Adipocyte (in vitro differentiated cells): ENCODE results near the gene STMND1.
"Not testable (repeated sequence)": the region's sequence is repeated elsewhere in the genome, so short reads cannot be mapped to it uniquely, and the experiment has no call there.

ENCODE experiments used
- DNase-seq: peaks from one replicate; pipeline ENCODE4 v3.0.0-alpha.2; 2015; ENCODE audit warnings: low read depth
- H3K27me3 ChIP-seq: replicated peaks from 2 replicates; pipeline ENCODE4 v1.7.0; 2013; ENCODE audit warnings: mild to moderate bottlenecking, low read length, moderate library complexity; ENCODE audit not compliant: control insufficient read depth, insufficient read depth
- H3K36me3 ChIP-seq: 2 replicates; pipeline ENCODE4 v1.7.0; 2013; ENCODE audit warnings: low read length, mild to moderate bottlenecking, moderate library complexity; ENCODE audit not compliant: control insufficient read depth, insufficient read depth, severe bottlenecking
- H3K4me1 ChIP-seq: 2 replicates; pipeline ENCODE4 v1.7.0; 2013; ENCODE audit warnings: mild to moderate bottlenecking, low read length, moderate library complexity; ENCODE audit not compliant: control insufficient read depth, insufficient read depth
- H3K4me3 ChIP-seq: 2 replicates; pipeline ENCODE4 v1.7.0; 2013; ENCODE audit warnings: mild to moderate bottlenecking, low read length, moderate library complexity
- H3K9ac ChIP-seq: 2 replicates; pipeline ENCODE4 v1.7.0; 2013; ENCODE audit warnings: mild to moderate bottlenecking, low read length, moderate library complexity
- H3K9me3 ChIP-seq: 2 replicates; pipeline ENCODE4 v1.7.0; 2013; ENCODE audit warnings: mild to moderate bottlenecking, low read length, moderate library complexity; ENCODE audit not compliant: control insufficient read depth

Gene STMND1

DNA sequence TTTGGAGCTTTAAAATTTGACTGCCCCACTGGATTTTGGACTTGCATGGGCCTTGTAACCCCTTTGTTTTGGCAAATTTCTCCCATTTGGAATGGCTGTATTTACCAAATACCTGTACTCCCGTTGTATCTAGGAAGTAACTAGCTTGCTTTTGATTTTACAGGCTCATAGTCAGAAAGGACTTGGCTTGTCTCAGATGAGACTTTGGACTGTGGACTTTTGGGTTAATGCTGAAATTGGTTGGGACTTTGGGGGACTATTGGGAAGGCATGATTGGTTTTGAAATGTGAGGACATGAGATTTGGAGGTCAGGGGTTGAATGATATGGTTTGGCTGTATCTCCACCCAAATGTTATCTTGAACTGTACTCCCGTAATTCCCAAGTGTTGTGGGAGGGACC lies 31.4 kb upstream of the STMND1 start:
- not testable (repeated sequence) for H3K27me3 ChIP-seq, H3K4me1 ChIP-seq, H3K36me3 ChIP-seq, DNase-seq, H3K9ac ChIP-seq, H3K4me3 ChIP-seq
- H3K9me3 ChIP-seq = peaks cover 17% of the 10 kb centered on the region

DNA sequence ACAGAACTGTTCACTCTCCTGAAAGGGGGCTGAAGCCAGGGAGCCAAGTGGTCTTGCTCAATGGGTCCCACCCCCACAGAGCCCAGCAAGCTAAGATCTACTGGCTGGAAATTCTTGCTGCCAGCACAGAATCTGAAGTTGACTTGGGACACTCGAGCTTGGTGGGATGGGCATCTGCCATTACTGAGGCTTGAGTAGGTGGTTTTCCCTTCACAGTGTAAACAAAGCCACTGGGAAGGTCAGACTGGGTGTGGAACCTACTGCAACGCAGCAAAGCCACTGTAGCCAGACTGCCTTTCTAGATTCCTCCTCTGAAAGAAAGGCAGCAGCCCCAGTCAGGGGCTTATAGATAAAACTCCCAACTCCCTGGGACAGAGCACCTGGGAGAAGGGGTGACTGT lies 28.3 kb upstream of the STMND1 start:
- not testable (repeated sequence) for H3K9ac ChIP-seq, H3K36me3 ChIP-seq, H3K4me3 ChIP-seq, H3K4me1 ChIP-seq, DNase-seq, H3K27me3 ChIP-seq
- peaks cover 17% of the 10 kb centered on the region for H3K9me3 ChIP-seq

DNA sequence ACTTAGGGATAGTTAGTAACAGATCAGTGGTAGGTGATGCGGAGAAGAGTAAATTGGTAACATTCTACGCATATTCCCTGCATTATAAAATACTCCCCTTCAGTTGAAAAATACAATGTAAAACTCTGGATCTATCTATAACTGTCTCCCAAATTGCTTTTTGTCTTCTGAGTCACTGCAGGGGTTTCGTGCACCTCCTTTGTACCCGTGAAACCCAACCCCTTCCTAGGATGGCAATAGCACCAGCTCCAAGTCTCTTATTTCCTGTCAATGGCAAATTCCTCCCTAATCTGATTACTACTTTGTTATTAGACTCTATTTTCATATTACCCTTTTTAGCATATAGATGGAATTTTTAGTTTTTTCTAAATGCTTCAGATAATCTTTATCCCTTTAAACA lies 20.6 kb upstream of the STMND1 start:
- H3K4me1 ChIP-seq = no peaks in the 10 kb centered on the region
- H3K36me3 ChIP-seq = no peaks in the 10 kb centered on the region
- peaks cover 5% of the 10 kb centered on the region for H3K9me3 ChIP-seq
- H3K4me3 ChIP-seq = no peak overlapping the region
- no peaks in the 10 kb centered on the region for H3K27me3 ChIP-seq
- no peak for DNase-seq
- H3K9ac ChIP-seq = no peak overlapping the region

DNA sequence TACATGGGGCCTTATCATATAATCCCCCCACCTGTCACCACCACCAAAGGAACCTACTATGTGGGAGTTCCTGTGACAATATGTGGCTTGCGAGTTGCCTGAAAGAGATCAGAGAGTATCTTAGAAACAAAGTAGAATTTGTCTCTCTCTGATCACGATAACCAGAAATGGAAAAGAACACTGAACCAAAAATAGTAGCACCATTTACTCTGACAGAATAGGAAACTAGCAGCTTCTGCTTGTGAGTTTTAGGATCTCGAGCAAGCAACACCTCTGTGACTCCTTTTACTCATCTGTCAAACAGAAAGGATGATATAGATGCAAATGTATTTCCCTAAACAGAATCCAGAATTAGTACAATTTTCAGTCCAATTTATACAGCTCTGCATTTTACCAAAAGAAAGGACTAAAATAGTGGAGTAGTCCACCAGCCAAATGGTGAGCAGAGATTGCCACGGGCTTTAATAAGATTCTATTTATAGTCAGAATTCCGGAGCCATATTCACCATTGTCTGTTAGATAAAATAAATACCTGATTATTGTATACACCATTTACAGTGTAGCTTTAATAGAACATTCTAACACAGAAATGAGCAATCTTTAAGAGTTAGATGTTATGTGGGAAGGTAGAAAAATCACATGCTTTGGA lies 19.9 kb upstream of the STMND1 start:
- no peaks in the 10 kb centered on the region for H3K36me3 ChIP-seq
- no peaks in the 10 kb centered on the region for H3K9me3 ChIP-seq
- H3K9ac ChIP-seq = no peak overlapping the region
- H3K4me3 ChIP-seq = no peak overlapping the region
- no peaks in the 10 kb centered on the region for H3K4me1 ChIP-seq
- no peak for DNase-seq
- peaks cover 3% of the 10 kb centered on the region for H3K27me3 ChIP-seq

DNA sequence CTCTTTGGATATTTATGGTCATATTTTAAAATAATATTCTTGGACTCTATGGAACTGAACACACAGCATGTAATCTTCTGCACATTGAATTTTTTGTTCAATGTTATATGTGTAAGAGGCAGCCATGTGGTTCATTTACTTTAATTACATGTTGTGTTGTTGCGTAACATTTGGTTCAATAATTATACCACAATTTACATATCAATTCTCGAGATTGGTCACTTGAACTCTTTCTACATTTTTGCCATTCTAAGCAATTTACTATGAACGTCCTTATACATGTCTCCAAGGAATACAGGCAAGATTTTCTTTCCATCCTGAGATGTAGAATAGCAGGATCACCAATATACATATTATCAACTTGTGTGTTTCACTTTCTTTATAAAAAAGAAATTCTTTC lies 18.5 kb upstream of the STMND1 start:
- Histone ChIP-seq H3K4me3 (no peak overlapping the region), H3K9me3 (no peaks in the 10 kb centered on the region), H3K27me3 (peaks cover 3% of the 10 kb centered on the region), H3K4me1 (no peaks in the 10 kb centered on the region), H3K36me3 (no peaks in the 10 kb centered on the region), H3K9ac (no peak overlapping the region)
- DNase-seq = no peak

DNA sequence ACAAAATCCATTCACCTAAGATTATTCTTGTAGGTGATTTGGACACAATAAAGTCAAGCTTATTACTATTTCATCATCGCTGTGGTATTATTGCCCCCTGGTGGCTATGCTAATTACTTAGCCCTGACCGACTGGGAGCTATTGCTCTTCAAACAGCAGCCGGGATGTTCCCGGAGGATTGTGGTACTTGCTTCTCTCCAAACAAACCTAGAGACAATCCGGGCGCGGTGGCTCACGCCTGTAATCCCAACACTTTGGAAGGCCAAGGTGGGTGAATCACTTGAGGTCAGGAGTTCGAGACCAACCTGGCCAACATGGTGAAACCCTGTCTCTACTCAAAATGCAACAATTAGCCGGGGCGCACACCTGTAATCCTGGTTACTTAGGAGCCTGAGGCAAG lies 15.4 kb upstream of the STMND1 start:
- Histone ChIP-seq H3K36me3 (no peaks in the 10 kb centered on the region), H3K9ac (no peak overlapping the region), H3K27me3 (peaks cover 3% of the 10 kb centered on the region), H3K9me3 (no peaks in the 10 kb centered on the region), H3K4me1 (peaks cover 6% of the 10 kb centered on the region), H3K4me3 (no peak overlapping the region)
- DNase-seq = peak; percentile 93

DNA sequence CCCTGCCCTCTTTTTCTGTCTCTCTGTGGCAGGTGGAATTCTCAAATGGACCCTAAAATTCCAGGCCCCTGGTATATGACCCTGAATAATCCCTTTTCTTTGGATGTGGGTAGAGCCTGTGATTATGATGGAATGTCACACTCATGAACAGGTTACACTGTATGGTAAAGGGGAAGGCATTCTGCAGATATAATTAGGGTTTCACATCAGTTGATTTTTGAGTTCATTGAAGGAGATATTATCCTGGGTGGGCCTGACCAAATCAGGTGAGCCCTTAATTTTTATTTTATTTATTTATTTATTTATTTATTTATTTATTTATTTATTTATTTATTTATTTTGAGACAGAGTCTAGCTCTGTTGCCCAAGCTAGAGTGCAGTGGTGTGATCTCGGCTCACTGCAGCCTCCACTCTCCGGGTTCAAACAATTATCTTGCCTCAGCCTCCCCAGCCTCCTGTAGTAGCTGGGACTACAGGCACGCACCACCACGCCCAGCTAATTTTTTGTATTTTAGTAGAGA lies 13.7 kb upstream of the STMND1 start:
- Histone ChIP-seq H3K9me3 (no peaks in the 10 kb centered on the region), H3K4me1 (peaks cover 6% of the 10 kb centered on the region), H3K36me3 (no peaks in the 10 kb centered on the region), H3K9ac (no peak overlapping the region), H3K4me3 (no peak overlapping the region), H3K27me3 (peaks cover 3% of the 10 kb centered on the region)
- no peak for DNase-seq

DNA sequence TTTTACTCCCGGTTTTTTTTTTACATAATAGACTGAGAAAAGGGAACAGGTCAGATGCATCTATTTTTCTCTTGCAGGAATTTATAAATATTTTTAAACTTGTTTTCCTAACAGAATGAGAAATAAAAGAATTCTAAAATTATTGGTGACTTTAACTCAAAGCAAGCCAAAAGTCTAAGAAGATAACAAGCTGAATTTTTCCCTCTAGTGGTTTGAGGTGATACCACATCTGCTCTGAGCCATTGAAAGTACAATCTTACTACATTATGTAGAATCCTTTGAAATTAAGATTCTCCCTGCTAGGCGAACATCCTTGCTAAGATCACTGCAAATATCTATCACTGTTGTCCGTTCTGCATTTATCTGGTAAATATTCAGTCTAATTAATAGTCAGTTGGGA lies 10.7 kb upstream of the STMND1 start:
- Histone ChIP-seq H3K4me3 (no peak overlapping the region), H3K4me1 (peaks cover 6% of the 10 kb centered on the region), H3K9ac (no peak overlapping the region), H3K36me3 (no peaks in the 10 kb centered on the region), H3K9me3 (no peaks in the 10 kb centered on the region), H3K27me3 (peaks cover 3% of the 10 kb centered on the region)
- peak; percentile 56 for DNase-seq

DNA sequence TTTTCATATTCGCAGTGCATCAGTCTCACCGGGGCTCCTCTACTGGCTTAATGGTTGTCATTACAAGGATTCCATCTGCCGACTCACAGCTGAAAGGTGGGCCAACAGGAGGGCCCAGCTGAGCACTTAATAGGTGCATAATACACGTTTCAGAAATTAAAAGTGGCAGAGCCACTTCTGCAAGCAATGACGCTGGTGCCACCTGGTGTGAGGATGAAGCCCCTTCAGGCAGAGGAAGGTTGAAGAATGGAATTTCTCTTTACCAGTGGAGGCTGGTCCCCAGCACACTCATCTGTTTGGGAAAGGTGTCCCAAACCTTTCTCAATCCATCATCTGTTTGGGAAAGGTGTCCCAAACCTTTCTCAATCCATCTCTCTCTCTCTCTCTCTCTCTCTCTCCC lies 8.2 kb upstream of the STMND1 start:
- Histone ChIP-seq H3K27me3 (no peaks in the 10 kb centered on the region), H3K9me3 (no peaks in the 10 kb centered on the region), H3K9ac (no peak overlapping the region), H3K36me3 (no peaks in the 10 kb centered on the region), H3K4me1 (peaks cover 4% of the 10 kb centered on the region), H3K4me3 (no peak overlapping the region)
- no peak for DNase-seq

DNA sequence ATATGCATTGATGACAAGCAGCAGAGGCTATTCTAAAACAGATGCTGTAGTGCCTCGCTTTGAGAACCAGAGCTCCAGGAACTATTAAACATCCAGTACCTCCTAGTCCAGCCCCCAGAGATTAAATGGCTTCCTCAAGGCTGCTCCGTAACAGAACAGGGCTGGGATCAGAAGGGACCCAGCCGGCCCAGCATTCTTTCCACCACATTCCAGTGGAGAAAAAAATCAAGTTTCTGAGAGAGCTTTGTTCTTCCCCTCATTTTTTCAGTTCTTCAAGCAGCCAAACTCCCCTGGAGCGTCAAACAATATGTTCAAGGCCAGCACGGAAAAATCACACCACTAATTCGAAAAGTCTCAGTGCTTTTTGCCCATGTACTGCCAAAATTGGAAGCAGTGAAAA lies 5.8 kb upstream of the STMND1 start:
- Histone ChIP-seq H3K9me3 (no peaks in the 10 kb centered on the region), H3K36me3 (no peaks in the 10 kb centered on the region), H3K27me3 (peaks cover 17% of the 10 kb centered on the region), H3K4me1 (no peaks in the 10 kb centered on the region), H3K9ac (no peak overlapping the region), H3K4me3 (no peak overlapping the region)
- peak; percentile 37 for DNase-seq

DNA sequence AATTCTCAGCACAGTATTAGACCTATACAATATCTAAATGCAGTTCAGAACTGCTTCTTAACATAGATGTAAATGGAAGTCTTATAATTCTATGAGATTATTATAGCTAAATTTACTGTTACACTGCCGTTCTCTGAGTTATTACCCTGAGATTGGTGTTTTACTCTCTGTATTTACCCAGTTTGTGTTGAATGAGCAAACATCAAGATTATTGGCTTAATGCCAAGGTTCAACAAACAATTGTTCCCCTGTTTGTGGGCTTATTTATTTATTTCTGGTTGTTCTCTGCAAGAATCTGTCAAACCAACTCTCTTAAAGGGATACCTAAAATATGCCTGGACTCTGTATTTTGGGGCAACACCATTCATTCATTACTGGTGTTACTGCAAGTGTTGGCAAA lies 5.2 kb upstream of the STMND1 start:
- Histone ChIP-seq H3K9ac (no peak overlapping the region), H3K4me1 (no peaks in the 10 kb centered on the region), H3K4me3 (no peak overlapping the region), H3K9me3 (no peaks in the 10 kb centered on the region), H3K36me3 (no peaks in the 10 kb centered on the region), H3K27me3 (peaks cover 22% of the 10 kb centered on the region)
- no peak for DNase-seq

DNA sequence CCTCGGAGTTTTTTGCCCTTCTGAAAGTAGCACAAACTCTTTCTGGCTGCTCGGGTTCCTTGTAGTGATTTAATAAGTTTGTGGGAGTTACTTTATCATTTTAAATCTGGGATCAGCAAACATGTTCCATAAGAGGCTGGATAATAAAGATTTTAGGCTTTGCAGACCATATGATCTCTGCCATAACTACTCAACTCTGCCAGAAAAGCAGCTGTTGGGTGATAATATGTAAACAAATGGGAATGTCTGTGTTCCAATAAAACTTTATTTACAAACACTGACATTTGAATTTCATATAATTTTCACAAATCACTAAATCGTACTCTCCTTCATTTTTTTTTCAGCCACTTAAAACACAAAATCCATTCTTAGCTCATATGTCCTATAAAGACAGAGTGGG lies 3.9 kb upstream of the STMND1 start:
- Histone ChIP-seq H3K9ac (no peak overlapping the region), H3K9me3 (no peaks in the 10 kb centered on the region), H3K4me1 (peaks cover 4% of the 10 kb centered on the region), H3K4me3 (no peak overlapping the region), H3K36me3 (no peaks in the 10 kb centered on the region), H3K27me3 (peaks cover 35% of the 10 kb centered on the region)
- no peak for DNase-seq
